HepG2 (cell line): Measurements from ENCODE around the gene TMEM116. TPM values are rescaled to one million over a fixed set of nuclear protein-coding genes. Genes with fewer than 3 reads are reported as not detected.

ENCODE experiments used
- CBX2 ChIP-seq, 2 experiments: fragments of 200-600 bp in 1 of 2; sonication (generic); formaldehyde crosslinking in 1 of 2; IDR thresholded peaks; 2 replicates each; pipeline versions ENCODE4 v1.7.0 to v1.8.1; 2018 to 2022; ENCODE audit warnings: low read depth in 2 of 2, low read length in 1 of 2, mild to moderate bottlenecking in 1 of 2, missing genetic modification reagents in 1 of 2
- HIC2 ChIP-seq: sonication (generic); formaldehyde crosslinking; IDR thresholded peaks from 2 replicates; pipeline ENCODE4 v1.9.0; 2022; ENCODE audit warnings: low read depth, missing genetic modification reagents
- RNF219 ChIP-seq: sonication (generic); formaldehyde crosslinking; IDR thresholded peaks from 2 replicates; pipeline ENCODE4 v1.5.0; 2020; ENCODE audit warnings: mild to moderate bottlenecking, missing genetic modification reagents
- TEF ChIP-seq: sonication (generic); formaldehyde crosslinking; IDR thresholded peaks from 2 replicates; pipeline ENCODE4 v1.5.0; 2020; ENCODE audit warnings: missing genetic modification reagents
- ZBTB37 ChIP-seq: sonication (generic); formaldehyde crosslinking; IDR thresholded peaks from 2 replicates; pipeline ENCODE4 v1.4.0; 2020; ENCODE audit warnings: mild to moderate bottlenecking, missing genetic modification reagents
- ZBTB7A ChIP-seq: sonication (generic); formaldehyde crosslinking; IDR thresholded peaks from 2 replicates; pipeline ENCODE4 v1.8.0; 2022; ENCODE audit warnings: mild to moderate bottlenecking, missing genetic modification reagents
- ZNF414 ChIP-seq: sonication (generic); formaldehyde crosslinking; IDR thresholded peaks from 2 replicates; pipeline ENCODE4 v1.5.0; 2020; ENCODE audit warnings: missing genetic modification reagents
- ZNF563 ChIP-seq: sonication (generic); formaldehyde crosslinking; IDR thresholded peaks from 2 replicates; pipeline ENCODE4 v1.8.0; 2022; ENCODE audit warnings: mild to moderate bottlenecking, moderate library complexity, missing genetic modification reagents
- ZNF878 ChIP-seq: sonication (generic); formaldehyde crosslinking; IDR thresholded peaks from 2 replicates; pipeline ENCODE4 v1.8.1; 2023; ENCODE audit warnings: mild to moderate bottlenecking, missing genetic modification reagents, moderate library complexity
- ZSCAN5A ChIP-seq: sonication (generic); formaldehyde crosslinking; IDR thresholded peaks from 2 replicates; pipeline ENCODE4 v1.8.0; 2022; ENCODE audit warnings: mild to moderate bottlenecking, missing genetic modification reagents, borderline replicate concordance
- polyA plus RNA-seq, 8 experiments: library from polyadenylated mRNA; depleted of rRNA in 3 of 8; stranded (reverse) in 7 of 8; unstranded in 1 of 8; fragments of >200 nt; fragmentation: Illumina TruSeq in 4 of 8; extraction: Trizol in 4 of 8; gene quantifications; 2 replicates each; pipeline versions ENCODE4 v1.2.1 to v1.2.3, GENCODE V29; 2011 to 2016; ENCODE audit warnings: low read depth in 4 of 8, missing spikeins in 1 of 8, mixed read lengths in 1 of 8; ENCODE audit not compliant: insufficient read depth in 1 of 8
- total RNA-seq, 5 experiments: library from RNA; depleted of rRNA; stranded (reverse); fragments of >200 nt; fragmentation: Illumina TruSeq; extraction: Trizol; gene quantifications; 2 replicates each; pipeline ENCODE4 v1.2.3, GENCODE V29; 2016; ENCODE audit warnings: low read depth in 1 of 5

Gene TMEM116
- total and polyA plus RNA-seq, 2 of the 13 experiments (the other 11 are each of a cell fraction or from before 2014, with no cell fraction given), result 14.0 to 17.8 TPM

GRCh38 chr12:111975161-111975931, 37.6 kb downstream of the TMEM116 start (continued):
- no peak for TF ChIP-seq CBX2 (IDR thresholded peaks at IDR 0.05; ENCODE audit: low read depth, low read length)
- TF ChIP-seq CBX2 (CRISPR knock-in tag; IDR thresholded peaks at IDR 0.05; ENCODE audit: low read depth), result no peak
- no peak for TF ChIP-seq ZBTB7A (CRISPR knock-in tag)
- no peak for TF ChIP-seq ZNF414
- TF ChIP-seq RNF219, result no peak
- TF ChIP-seq ZBTB37 (CRISPR knock-in tag), result no peak
- TF ChIP-seq TEF (CRISPR knock-in tag), result peak; percentile 65; the same call in 1 of the 2 replicates
- TF ChIP-seq ZSCAN5A, result no peak
- no peak for TF ChIP-seq ZNF563
- TF ChIP-seq HIC2 (CRISPR knock-in tag), result no peak
- no peak for TF ChIP-seq ZNF878 (CRISPR knock-in tag)
